ENCODE data around the gene HDAC4. TPM values are rescaled to one million over a fixed set of nuclear protein-coding genes. Genes with fewer than 3 reads are reported as not detected.
A peak's percentile ranks its signal among the peaks of the same experiment; 100 is the strongest.

HDAC4 gene
- total and polyA plus RNA-seq, 9 of the 15 experiments (the other 6 are each of a cell fraction or from before 2014, with no cell fraction given): 0.11 to 20.2 (median 4.0) TPM

- TF ChIP-seq NR1H2 (CRISPR knock-in tag; IDR thresholded peaks at IDR 0.05) (no peak), ZNF639 (CRISPR knock-in tag; conservative IDR thresholded peaks at IDR 0.05 in 1 of 2, IDR thresholded peaks at IDR 0.05 in 1 of 2) (no peak)
These were observed 108.3 kb downstream of the HDAC4 start (continued) for GRCh38 chr2:239292531-239292930.

- no TSS peak for BruUV-seq (replicated peaks)
These were observed 109.1 kb downstream of the HDAC4 start for GRCh38 chr2:239291475-239292350.

More at GRCh38 chr2:239291475-239292350, 109.1 kb downstream of the HDAC4 start:
- POLR2A ChIA-PET: interaction anchor here (0.6 kb wide), 1 partner anchor 9 kb away, joined by 3 read pairs; no protein-coding TSS in a partner anchor
- TF ChIP-seq SP2 (IDR thresholded peaks at IDR 0.05; ENCODE audit: extremely low read depth, low read depth, low read length, poor library complexity, severe bottlenecking) (no peak), MTA1 (IDR thresholded peaks at IDR 0.05; ENCODE audit: borderline replicate concordance) (no peak), MED1 (CRISPR knock-in tag; IDR thresholded peaks at IDR 0.05; ENCODE audit: borderline replicate concordance) (no peak), NFRKB (IDR thresholded peaks at IDR 0.05; ENCODE audit: low read depth) (no peak), RAD21 (CRISPR knock-in tag; conservative IDR thresholded peaks at IDR 0.05 in 1 of 2, IDR thresholded peaks at IDR 0.05 in 1 of 2) (no peak), ARNT (IDR thresholded peaks at IDR 0.05) (no peak), SMARCA4 (IDR thresholded peaks at IDR 0.05) (no peak), CBX1 (IDR thresholded peaks at IDR 0.05; ENCODE audit: low read depth) (no peak)
- TF ChIP-seq, protein P1, sequence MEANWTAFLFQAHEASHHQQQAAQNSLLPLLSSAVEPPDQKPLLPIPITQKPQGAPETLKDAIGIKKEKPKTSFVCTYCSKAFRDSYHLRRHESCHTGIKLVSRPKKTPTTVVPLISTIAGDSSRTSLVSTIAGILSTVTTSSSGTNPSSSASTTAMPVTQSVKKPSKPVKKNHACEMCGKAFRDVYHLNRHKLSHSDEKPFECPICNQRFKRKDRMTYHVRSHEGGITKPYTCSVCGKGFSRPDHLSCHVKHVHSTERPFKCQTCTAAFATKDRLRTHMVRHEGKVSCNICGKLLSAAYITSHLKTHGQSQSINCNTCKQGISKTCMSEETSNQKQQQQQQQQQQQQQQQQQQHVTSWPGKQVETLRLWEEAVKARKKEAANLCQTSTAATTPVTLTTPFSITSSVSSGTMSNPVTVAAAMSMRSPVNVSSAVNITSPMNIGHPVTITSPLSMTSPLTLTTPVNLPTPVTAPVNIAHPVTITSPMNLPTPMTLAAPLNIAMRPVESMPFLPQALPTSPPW (CRISPR knock-in tag; IDR thresholded peaks at IDR 0.05): no peak
- Histone ChIP-seq H3K27me3 (ENCODE audit: control insufficient read depth in 2 of 2, insufficient read depth in 2 of 2, low read length in 2 of 2) (no peaks in the 10 kb centered on the region), H3K9me3 (replicated peaks; ENCODE audit: control insufficient read depth, insufficient read depth, low read depth, low read length) (no peaks in the 10 kb centered on the region), H3K27ac (ENCODE audit: extremely low read depth, low read depth, low read length) (no peak overlapping the region), H3K79me2 (ENCODE audit: control insufficient read depth, insufficient read depth, low read length) (peaks cover 71% of the 10 kb centered on the region), H3K9me1 (ENCODE audit: control insufficient read depth, insufficient read depth, low read length) (no peaks in the 10 kb centered on the region), H3K4me1 (replicated peaks in 1 of 2; ENCODE audit: control insufficient read depth in 2 of 2, insufficient read depth in 2 of 2, low read length in 2 of 2) (peaks cover 53 to 61% of the 10 kb centered on the region in 2 experiments; a peak in 4 of 5 replicates), H4K20me1 (replicated peaks; ENCODE audit: control insufficient read depth, insufficient read depth, low read length) (no peaks in the 10 kb centered on the region), H2AFZ (ENCODE audit: low read depth, low read length) (no peak overlapping the region), H3K4me2 (ENCODE audit: insufficient read depth, low read length) (no peak overlapping the region), H3K36me3 (ENCODE audit: control insufficient read depth, insufficient read depth, low read length) (no peaks in the 10 kb centered on the region), H3K4me3 (no peak overlapping the region), H3K9ac (ENCODE audit: insufficient read depth in 1 of 2, low read depth in 2 of 2, low read length in 2 of 2) (peak overlapping the region in 1 of 2 experiments; percentile 64; a peak in 1 of 4 replicates)
- CTCF ChIA-PET (ENCODE audit: low intra/inter-chr PET ratio): no interaction called here
- intact Hi-C loops (cut with micrococcal nuclease) (no loop called here), in situ Hi-C loops (cut with MboI) (no loop called here)
- ATAC-seq (no peak), FAIRE-seq (no peak), DNase-seq (ENCODE audit: extremely low read depth in 1 of 4, low spot score in 3 of 4) (no peak)
- 90% methylated on average over 15 of the region's 30 CpGs for WGBS (ENCODE audit: insufficient coverage, low coverage, missing lambda C conversion rate)
